ENCODE measurements around the gene MUC6.

MUC6 gene

DNA sequence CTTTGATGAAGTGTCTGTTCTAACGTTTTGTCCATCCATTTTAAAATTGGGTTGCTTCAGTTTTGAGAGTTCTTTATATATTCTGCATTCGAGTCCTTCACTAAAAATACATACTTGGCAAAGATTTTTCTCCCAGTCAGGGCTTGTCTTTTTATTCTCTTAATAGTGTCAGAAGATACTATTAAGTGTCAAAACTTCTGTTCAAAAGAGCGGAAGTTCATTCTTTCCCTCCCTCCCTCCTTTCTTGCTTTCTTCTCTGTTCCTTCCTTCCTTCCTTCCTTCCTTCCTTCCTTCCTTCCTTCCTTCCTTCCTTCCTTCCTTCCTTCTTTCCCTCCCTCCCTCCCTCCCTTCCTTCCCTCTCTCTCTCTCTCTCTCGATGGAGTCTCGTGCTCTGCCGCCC lies 7.6 kb upstream of the MUC6 start:
- TF ChIP-seq FOXP2 (optimal IDR thresholded peaks at IDR 0.05; ENCODE audit: borderline replicate concordance, extremely low read depth, extremely low read length, insufficient read depth) (no peak), POLR2AphosphoS5 (IDR thresholded peaks at IDR 0.05; ENCODE audit: low read depth, low read length) (no peak), SIN3A (IDR thresholded peaks at IDR 0.05; ENCODE audit: borderline replicate concordance, insufficient read depth, low read length) (no peak)

DNA sequence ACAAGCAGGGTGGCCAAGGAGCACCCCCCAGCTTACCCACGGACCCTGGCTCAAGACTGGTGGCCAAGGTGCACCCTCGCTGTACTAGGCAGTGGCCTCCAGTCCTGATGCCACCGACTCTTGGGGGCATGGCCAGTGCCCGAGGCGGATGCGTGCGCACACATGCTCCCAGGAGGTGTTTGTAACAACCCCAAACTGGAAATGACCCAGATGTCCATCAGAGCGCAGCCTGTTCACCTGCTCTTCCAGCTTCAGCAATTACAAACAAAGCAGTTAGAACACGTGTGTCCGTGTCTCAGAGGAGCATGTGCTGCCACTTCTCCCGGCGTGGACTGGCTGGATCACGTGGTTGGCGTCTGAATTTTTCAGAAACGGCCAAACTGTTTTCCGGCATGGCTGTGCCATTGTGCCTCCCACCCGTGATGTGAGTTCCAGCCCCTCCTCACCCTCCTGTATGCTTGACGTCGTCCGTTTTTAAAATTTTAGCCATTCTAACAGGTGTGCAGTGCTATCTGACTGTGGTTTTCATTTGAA lies 7.1 kb upstream of the MUC6 start:
- TF ChIP-seq SIN3A (IDR thresholded peaks at IDR 0.05; ENCODE audit: borderline replicate concordance, insufficient read depth, low read length) (no peak), TAF1 (IDR thresholded peaks at IDR 0.05; ENCODE audit: borderline replicate concordance, insufficient read depth, low read length) (no peak), FOXP2 (optimal IDR thresholded peaks at IDR 0.05; ENCODE audit: borderline replicate concordance, extremely low read depth, extremely low read length, insufficient read depth) (no peak), POLR2AphosphoS5 (IDR thresholded peaks at IDR 0.05; ENCODE audit: low read depth, low read length) (no peak)
- TF ChIP-seq, protein P1, sequence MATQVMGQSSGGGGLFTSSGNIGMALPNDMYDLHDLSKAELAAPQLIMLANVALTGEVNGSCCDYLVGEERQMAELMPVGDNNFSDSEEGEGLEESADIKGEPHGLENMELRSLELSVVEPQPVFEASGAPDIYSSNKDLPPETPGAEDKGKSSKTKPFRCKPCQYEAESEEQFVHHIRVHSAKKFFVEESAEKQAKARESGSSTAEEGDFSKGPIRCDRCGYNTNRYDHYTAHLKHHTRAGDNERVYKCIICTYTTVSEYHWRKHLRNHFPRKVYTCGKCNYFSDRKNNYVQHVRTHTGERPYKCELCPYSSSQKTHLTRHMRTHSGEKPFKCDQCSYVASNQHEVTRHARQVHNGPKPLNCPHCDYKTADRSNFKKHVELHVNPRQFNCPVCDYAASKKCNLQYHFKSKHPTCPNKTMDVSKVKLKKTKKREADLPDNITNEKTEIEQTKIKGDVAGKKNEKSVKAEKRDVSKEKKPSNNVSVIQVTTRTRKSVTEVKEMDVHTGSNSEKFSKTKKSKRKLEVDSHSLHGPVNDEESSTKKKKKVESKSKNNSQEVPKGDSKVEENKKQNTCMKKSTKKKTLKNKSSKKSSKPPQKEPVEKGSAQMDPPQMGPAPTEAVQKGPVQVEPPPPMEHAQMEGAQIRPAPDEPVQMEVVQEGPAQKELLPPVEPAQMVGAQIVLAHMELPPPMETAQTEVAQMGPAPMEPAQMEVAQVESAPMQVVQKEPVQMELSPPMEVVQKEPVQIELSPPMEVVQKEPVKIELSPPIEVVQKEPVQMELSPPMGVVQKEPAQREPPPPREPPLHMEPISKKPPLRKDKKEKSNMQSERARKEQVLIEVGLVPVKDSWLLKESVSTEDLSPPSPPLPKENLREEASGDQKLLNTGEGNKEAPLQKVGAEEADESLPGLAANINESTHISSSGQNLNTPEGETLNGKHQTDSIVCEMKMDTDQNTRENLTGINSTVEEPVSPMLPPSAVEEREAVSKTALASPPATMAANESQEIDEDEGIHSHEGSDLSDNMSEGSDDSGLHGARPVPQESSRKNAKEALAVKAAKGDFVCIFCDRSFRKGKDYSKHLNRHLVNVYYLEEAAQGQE (IDR thresholded peaks at IDR 0.05; ENCODE audit: insufficient read depth in 1 of 2, low read depth in 2 of 2, low read length in 2 of 2): no peak

DNA sequence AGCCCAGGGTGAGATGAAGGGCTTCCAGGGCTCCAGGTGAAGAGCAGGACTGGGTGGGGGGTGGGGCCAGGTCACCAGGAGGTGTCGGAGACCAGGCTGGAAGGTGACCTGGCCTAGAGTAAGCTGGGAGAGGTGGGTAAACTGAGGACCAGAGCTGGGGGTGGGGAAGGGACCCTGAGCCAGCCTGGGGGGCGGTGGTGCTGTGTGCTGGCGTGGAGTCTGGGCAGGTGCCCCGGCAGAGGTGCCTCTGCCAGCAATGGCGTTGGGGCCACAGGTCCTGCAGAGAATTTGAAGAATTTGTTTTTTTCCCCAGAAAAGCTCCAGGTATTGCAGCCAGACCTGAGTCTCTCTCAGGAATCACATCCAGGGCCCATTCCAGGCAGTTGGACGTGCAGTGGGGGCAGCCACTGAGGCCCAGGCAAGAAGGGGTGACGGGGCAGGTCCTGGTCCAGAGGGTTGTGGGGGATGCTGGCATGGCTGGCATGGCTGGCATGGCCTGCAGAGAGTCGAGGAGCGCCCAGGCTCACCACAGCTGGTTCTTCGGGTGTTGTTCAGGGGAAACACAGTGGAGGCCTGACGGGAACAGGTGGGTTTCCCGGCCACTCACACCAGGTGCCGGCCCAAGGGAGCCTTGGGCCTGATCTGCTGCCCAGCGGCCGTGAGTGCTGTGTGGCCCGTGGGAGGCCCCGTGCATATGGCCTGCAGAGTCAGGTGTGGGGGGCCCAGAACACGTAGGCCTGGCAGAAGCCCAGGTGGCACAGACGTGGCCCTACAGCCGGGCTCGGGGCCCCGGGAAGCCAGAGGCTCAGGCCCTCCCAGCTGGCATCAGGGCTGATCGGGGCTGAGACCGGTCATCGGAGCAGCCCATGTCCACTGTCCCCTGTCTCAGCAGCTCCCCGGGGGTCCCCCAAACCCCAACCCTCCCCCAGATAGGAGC lies 6.4 kb upstream of the MUC6 start:
- TF ChIP-seq FOXP2 (optimal IDR thresholded peaks at IDR 0.05; ENCODE audit: borderline replicate concordance, extremely low read depth, extremely low read length, insufficient read depth): no peak
- TF ChIP-seq, protein P1 (IDR thresholded peaks at IDR 0.05; ENCODE audit: insufficient read depth in 1 of 2, low read depth in 2 of 2, low read length in 2 of 2): no peak
- no peak for TF ChIP-seq SIN3A (IDR thresholded peaks at IDR 0.05; ENCODE audit: borderline replicate concordance, insufficient read depth, low read length)
- TF ChIP-seq TAF1 (IDR thresholded peaks at IDR 0.05; ENCODE audit: borderline replicate concordance, insufficient read depth, low read length): no peak
- no peak for TF ChIP-seq POLR2AphosphoS5 (IDR thresholded peaks at IDR 0.05; ENCODE audit: low read depth, low read length)

DNA sequence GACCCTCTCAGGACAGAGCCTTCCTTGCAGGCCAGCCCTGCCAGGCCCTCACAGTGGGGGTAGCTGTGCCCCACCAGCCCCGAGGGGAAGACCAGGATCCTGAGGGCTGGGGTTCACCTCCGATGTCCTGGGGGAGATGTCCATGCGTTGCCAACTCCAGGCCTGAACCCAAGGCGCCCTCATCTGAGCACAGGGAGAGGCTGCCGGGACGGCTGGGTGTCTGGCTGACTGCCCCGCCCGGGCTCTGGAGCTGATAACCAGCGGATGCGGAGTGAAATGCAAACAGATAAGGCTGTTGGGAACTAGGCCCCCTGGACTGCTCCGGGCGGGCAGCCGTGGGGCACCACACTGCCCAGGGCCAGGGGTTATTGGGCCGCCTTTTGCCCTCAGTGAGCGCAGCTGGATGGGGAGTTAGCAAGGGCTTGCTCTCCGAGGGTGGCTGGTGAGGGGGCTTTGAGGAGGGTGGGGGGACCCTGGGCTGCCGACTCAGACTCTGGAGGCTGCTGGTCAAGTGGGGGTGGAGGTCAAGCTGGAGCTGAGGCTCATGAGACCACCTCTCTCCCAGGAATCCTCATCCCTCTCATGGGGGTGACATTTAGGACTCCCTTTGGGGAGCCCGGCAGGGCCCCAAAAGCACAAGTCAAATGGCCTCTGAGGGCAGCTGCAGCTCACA lies 5.6 kb upstream of the MUC6 start:
- no peak for TF ChIP-seq SIN3A (IDR thresholded peaks at IDR 0.05; ENCODE audit: borderline replicate concordance, insufficient read depth, low read length)
- no peak for TF ChIP-seq FOXP2 (optimal IDR thresholded peaks at IDR 0.05; ENCODE audit: borderline replicate concordance, extremely low read depth, extremely low read length, insufficient read depth)
- TF ChIP-seq POLR2AphosphoS5 (IDR thresholded peaks at IDR 0.05; ENCODE audit: low read depth, low read length): no peak
- TF ChIP-seq, protein P1 (IDR thresholded peaks at IDR 0.05; ENCODE audit: insufficient read depth in 1 of 2, low read depth in 2 of 2, low read length in 2 of 2): no peak
- TF ChIP-seq TAF1 (IDR thresholded peaks at IDR 0.05; ENCODE audit: borderline replicate concordance, insufficient read depth, low read length): no peak

DNA sequence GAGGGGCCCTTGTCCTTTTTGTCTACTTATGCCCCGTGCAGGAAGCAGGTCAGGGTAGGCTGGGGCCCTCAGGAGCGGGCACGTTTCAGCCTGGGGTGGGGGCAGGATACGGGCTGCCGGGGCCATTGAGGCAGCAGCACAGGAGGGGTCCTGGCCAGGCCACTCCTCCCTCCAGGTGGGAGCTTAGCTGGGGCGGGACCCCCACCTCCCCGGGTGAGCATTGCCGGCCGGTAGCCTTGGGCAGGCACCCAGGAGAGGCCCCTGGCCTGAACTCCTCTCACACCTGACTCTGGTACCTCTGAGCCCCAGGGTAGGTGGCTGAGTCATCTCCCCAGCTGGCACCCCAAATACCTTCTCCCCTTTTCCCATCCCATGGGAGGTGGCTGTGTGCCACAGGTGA lies 5.0 kb upstream of the MUC6 start:
- TF ChIP-seq FOXP2 (optimal IDR thresholded peaks at IDR 0.05; ENCODE audit: borderline replicate concordance, extremely low read depth, extremely low read length, insufficient read depth) (no peak), POLR2AphosphoS5 (IDR thresholded peaks at IDR 0.05; ENCODE audit: low read depth, low read length) (no peak), TAF1 (IDR thresholded peaks at IDR 0.05; ENCODE audit: borderline replicate concordance, insufficient read depth, low read length) (no peak), SIN3A (IDR thresholded peaks at IDR 0.05; ENCODE audit: borderline replicate concordance, insufficient read depth, low read length) (no peak)

All from PFSK-1 (cell line).